Transverse colon (tissue), 3 donors: ENCODE data around the gene THBS3.
"Not testable (repeated sequence)": the region's sequence is repeated elsewhere in the genome, so short reads cannot be mapped to it uniquely, and the experiment has no call there.

Experiments
- POLR2A ChIP-seq: fragments of 450-650 bp; IDR thresholded peaks from one replicate; pipeline ENCODE4 v1.6.1; 2016; ENCODE audit warnings: antibody characterized with exemption, mild to moderate bottlenecking, moderate library complexity
- TF ChIP-seq, protein P1 (sequence below), 5 experiments: fragments of 200-600 bp in 3 of 5; fragments of 450-650 bp in 2 of 5; sonication (generic) in 3 of 5; IDR thresholded peaks; 1 replicate in 2 of 5; 2 replicates in 3 of 5; pipeline ENCODE4 v1.5.1; 2016 to 2017; ENCODE audit warnings: antibody characterized with exemption in 5 of 5, inconsistent platforms in 3 of 5, mild to moderate bottlenecking in 2 of 5, moderate library complexity in 1 of 5

DNA sequence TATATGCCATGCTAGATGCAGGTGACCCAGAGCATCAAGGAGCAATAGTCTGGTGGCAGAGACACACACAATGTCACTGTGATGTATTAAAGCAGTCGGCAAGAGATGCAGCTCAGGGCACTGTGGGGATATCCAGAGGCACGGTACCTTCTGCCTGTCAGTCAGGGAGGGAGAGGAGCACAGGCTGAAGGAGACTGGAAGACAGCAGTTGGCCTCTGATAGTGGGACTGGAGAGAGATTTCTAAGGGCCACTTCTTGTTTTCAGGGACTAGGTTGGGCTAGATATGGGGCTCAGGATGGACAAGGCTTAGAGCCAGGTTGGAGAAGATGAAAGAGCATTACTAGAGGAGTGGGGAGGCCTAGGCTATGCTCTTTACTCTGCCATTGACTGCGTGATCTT lies 23.6 kb upstream of the THBS3 start:
- TF ChIP-seq, protein P1, sequence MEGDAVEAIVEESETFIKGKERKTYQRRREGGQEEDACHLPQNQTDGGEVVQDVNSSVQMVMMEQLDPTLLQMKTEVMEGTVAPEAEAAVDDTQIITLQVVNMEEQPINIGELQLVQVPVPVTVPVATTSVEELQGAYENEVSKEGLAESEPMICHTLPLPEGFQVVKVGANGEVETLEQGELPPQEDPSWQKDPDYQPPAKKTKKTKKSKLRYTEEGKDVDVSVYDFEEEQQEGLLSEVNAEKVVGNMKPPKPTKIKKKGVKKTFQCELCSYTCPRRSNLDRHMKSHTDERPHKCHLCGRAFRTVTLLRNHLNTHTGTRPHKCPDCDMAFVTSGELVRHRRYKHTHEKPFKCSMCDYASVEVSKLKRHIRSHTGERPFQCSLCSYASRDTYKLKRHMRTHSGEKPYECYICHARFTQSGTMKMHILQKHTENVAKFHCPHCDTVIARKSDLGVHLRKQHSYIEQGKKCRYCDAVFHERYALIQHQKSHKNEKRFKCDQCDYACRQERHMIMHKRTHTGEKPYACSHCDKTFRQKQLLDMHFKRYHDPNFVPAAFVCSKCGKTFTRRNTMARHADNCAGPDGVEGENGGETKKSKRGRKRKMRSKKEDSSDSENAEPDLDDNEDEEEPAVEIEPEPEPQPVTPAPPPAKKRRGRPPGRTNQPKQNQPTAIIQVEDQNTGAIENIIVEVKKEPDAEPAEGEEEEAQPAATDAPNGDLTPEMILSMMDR (IDR thresholded peaks at IDR 0.05), result not testable (repeated sequence)
- not testable (repeated sequence) for TF ChIP-seq POLR2A
